Upper lobe of left lung (tissue), 4 donors: ENCODE measurements around the gene TMEM269.

Experiments used
- EP300 ChIP-seq, 4 donors: sonication (generic); formaldehyde crosslinking; IDR thresholded peaks; one replicate each; pipeline ENCODE4 v1.5.1; 2017; ENCODE audit warnings: antibody characterized with exemption in 4 of 4, control low read depth in 2 of 4
- POLR2A ChIP-seq, 4 donors: fragments of 450-650 bp; IDR thresholded peaks; one replicate each; pipeline ENCODE4 v1.5.1; 2016 to 2017; ENCODE audit warnings: antibody characterized with exemption in 4 of 4, mild to moderate bottlenecking in 2 of 4
- TF ChIP-seq, protein P1 (sequence below), 6 experiments: fragments of 450-650 bp in 4 of 6; fragments of 200-600 bp in 2 of 6; sonication (generic) in 2 of 6; IDR thresholded peaks; one replicate each; pipeline ENCODE4 v1.5.1; 2016 to 2019; ENCODE audit warnings: antibody characterized with exemption in 6 of 6

DNA sequence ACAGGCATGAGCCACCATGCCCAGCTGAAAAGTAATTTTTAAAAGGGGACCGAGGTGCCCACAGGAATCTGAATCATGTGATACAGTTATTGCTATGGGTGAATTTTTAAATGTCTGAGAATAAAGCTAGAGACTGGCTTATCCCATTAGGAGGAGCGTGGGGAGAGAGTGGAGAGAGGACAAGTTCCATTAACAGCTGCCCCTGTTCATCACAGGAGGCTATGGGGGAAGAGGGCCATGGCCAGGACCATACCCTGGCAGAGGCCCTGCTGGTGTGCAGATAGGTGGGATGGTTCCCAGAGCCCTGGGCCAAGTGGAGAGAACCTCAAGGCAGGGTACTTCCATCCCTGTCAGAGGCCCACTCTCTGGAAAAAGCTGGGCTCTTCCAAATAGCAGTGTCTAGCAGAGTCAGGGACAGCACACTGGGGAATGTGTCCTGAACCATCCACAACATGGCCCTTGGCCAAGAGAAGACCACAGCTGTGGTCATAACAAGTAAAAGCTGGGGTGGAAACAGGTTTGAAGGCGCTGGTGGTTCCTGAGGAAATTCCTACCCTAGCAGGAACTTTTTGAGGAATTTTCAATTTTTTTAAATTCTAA lies 48.0 kb downstream of the TMEM269 start:
- TF ChIP-seq EP300 (IDR thresholded peaks at IDR 0.05) (no peak), POLR2A (IDR thresholded peaks at IDR 0.05) (no peak)
- TF ChIP-seq, protein P1, sequence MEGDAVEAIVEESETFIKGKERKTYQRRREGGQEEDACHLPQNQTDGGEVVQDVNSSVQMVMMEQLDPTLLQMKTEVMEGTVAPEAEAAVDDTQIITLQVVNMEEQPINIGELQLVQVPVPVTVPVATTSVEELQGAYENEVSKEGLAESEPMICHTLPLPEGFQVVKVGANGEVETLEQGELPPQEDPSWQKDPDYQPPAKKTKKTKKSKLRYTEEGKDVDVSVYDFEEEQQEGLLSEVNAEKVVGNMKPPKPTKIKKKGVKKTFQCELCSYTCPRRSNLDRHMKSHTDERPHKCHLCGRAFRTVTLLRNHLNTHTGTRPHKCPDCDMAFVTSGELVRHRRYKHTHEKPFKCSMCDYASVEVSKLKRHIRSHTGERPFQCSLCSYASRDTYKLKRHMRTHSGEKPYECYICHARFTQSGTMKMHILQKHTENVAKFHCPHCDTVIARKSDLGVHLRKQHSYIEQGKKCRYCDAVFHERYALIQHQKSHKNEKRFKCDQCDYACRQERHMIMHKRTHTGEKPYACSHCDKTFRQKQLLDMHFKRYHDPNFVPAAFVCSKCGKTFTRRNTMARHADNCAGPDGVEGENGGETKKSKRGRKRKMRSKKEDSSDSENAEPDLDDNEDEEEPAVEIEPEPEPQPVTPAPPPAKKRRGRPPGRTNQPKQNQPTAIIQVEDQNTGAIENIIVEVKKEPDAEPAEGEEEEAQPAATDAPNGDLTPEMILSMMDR (IDR thresholded peaks at IDR 0.05), result no peak
